Superior temporal gyrus (tissue), 1 donor: Measurements from ENCODE around the gene MEF2A.

ENCODE experiments used
- DNase-seq: peaks from one replicate; pipeline ENCODE4 v3.0.0-alpha.2; 2016; ENCODE audit errors: extremely low spot score

The MEF2A gene

DNA sequence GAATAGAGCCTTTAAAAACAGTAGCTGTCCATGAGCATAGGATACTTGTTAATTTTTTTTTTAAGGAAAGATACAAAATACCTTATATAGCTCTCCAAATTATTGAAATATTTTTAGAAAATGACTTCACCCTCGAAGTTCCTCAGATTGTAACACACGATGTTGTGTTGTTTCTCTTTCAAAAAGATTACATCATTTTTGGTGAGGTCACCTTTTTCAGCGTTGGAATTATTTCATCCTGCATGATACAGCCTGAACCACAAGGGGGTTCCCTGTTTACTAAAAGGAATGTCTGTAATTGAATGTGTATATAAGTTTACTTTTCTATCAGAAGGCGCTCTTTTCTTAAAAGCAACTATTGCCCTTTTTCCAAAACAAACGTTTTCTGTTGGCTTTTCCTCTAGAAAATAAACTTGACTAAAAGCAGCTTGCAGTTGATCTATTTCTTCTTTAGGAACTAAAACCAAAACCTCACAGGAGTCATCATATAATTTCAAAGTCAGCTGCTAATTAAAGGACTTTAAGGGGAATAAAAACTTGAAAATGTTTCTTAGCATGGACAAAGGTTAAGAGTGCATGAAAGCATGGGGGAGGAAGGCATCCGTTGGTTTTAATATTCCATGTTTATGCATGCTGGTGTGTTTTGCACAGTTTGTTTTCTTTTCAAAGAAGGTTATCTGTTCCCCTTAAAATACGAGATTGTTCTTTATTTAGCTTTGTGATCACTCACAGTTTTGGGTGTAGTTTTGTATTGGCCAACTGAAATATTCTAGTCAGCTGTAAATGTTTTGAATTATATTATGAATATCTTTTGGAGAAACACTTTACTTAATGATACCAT lies 138.0 kb downstream of the MEF2A start:
- DNase-seq: peak; percentile 77

DNA sequence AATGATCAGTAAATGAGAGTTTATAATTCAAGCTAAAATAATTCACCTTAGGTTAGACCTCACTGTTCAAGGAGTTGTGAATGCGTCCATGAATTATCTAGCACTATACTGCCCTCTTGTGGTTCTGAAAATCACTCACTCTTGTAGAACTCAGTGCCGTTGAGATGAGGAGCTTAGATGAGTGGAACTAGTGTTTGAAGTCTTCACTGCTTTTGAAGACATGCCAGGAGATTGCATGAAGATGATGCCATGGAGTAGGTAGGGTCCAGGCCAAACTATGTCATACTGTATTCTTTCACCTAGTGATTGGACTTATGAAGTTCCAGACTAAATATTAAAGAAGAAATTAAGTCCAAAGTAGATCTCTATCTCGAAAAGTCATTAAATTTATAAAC lies 138.7 kb downstream of the MEF2A start:
- peak; percentile 99 for DNase-seq

DNA sequence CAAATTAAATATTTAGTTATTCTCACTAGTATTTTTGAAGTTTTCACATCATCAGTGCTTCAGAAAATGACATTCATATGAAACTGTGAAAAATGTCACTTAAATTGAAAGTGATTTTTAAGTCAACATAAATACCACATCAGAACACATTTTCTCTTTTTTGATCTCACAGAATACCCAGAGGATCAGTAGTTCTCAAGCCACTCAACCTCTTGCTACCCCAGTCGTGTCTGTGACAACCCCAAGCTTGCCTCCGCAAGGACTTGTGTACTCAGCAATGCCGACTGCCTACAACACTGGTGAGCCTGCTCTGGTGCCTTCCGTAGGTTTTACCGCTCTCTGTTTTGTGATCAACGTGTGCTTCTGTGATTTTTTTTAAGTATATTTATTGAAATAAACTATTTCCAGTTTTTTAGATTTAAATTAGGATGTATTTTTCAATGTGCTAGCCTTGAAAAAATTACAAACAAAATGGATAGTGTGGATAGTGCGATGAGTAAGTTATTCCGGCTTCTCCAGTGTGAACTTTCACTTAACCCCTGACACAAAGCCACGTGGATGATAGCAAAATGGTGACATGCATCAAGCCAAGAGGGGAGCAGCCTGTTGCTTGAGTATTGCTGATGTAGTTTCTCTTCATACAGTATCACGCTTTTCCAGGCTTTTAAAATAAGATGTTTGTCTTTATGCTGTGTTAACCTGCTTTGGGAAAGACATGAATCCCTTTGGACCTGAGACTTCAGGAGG lies 140.9 kb downstream of the MEF2A start:
- DNase-seq: no peak

DNA sequence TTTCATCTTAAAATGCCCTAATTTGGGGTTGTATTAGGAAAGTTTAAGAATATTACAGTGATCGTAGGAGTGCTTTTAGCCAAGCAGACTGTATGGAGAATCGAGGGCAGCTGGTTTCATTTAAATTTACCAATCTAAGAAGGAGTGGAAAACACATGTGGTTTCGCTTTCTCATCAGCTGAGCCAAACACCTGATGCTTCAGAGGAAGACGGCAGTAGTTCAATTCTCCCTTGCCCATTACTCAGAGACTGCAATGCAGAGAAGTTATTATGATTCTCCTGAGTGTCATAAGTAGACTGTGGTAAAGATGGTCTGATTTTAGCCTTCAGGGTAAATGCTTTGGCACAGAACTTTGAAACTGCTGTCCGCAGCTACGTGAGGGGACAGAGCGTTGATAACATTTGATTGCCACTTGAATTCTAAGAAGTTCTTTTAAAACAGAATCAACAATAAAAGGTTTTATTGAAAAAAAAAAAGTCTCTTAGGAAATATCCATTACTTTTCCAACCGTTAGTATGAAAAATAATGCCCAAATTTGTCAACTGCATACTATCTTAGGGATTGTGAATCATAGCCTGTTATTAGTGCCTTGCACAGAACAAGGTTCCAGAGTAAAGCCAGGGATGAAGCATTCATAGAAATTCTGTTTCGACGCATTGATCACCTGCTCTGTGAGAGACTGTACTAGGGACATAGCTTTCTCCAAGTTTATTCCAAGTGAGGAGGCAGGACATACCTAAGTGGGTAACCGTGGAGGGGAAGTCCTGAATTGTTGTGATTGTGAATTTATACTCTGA lies 141.9 kb downstream of the MEF2A start:
- peak; percentile 35 for DNase-seq

DNA sequence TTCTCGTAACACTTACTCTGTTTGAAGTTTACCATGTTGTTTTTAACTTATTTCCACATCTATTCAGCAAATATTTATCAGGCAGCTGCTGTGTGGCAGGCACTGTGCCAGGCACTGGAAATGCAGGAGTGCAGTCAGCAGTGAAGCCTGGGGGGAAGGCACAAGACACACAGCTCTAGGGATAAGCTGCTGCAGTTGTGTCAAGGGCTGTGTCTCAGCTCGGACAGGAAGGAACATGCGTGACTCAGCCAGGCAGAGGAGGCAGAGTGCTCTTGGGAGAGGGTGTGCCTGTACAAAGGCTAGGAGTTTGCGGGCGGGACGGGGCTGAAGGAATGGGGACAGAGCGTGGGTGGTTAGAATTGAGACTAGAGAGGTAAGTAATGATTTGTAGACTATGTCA lies 142.8 kb downstream of the MEF2A start:
- DNase-seq: peak; percentile 35

DNA sequence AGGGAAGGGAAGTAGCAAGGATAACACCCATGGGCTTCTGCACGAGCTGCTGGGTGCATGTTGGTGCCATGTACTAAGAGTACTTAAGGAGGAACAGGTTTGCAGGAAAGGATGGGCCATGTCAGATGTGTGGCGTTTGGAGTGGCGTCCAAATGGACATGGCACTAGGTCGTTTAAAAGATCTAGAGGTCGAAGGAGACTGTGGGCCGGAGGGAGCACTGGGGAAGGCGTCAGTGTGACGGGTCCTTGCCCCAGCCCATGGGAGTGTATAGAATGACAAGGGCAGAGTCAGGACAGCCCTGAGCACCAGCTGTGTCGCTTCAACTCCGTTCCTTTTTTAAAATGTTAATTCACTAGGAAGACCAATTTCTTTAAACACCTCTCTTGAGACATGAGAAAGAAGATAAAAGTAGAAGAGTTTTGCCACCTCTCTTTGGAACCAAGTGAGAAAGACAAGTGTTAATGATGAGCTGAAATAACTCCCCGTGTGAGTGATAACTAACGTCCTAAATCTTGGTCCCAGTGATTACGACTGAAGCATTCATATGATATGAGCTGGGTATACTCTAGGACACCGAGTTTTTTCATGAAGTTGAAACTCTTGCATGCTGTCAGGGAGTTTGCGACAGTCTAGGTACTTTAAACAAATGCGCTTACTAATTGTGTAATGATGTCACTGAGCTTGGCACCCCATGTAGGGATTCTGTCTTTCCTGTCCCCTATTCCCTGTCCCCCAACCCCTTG lies 143.6 kb downstream of the MEF2A start:
- DNase-seq: peak; percentile 35

DNA sequence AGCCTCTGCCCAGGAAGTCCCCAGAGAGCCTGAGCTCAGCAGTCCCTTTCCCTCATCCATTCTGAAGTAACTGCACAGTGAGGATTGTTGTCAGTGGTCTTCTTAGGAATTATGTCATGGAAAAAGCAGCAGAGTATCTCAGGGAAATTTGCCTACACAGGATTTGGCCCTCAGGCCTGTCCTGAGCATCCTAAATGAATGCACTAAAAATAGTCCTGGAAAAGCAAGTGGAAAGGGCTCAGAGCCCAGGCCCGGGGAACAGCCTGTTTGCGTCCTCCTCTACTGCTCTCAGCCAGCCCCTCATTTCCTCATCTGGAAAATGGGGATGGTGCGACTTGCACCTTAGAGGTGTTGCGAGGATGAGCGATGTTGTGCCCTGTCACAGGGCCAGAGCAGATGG lies 145.8 kb downstream of the MEF2A start:
- no peak for DNase-seq

DNA sequence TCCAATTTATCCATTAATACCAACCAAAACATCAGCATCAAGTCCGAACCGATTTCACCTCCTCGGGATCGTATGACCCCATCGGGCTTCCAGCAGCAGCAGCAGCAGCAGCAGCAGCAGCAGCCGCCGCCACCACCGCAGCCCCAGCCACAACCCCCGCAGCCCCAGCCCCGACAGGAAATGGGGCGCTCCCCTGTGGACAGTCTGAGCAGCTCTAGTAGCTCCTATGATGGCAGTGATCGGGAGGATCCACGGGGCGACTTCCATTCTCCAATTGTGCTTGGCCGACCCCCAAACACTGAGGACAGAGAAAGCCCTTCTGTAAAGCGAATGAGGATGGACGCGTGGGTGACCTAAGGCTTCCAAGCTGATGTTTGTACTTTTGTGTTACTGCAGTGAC lies 146.6 kb downstream of the MEF2A start:
- no peak for DNase-seq

DNA sequence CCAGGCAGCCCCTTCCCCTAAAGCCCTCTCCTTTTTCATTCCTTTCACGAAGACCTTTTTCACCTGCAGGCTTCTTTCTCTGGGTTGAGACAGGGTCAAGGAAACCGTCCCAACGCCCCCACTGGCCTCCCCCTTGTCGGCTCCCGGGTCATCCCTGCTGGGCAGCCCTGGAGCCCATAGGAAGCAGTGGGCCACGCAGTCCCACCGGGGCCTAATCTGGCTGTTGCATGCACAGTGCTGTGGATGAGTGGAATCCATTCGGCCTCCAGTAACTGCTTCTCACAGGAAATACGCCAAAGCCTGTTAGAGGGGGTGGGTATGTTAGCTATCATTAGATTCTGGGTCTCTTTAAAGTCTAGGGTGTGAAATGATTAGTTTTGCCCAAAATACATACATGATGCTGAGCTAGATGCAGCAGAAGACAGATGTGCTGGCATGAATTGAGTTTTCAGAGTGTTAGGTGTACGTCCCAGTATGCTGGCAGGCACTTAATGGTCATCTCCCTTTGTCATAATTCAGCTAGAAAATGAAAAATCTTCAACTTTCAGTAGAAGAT lies 150.8 kb downstream of the MEF2A start:
- no peak for DNase-seq

DNA sequence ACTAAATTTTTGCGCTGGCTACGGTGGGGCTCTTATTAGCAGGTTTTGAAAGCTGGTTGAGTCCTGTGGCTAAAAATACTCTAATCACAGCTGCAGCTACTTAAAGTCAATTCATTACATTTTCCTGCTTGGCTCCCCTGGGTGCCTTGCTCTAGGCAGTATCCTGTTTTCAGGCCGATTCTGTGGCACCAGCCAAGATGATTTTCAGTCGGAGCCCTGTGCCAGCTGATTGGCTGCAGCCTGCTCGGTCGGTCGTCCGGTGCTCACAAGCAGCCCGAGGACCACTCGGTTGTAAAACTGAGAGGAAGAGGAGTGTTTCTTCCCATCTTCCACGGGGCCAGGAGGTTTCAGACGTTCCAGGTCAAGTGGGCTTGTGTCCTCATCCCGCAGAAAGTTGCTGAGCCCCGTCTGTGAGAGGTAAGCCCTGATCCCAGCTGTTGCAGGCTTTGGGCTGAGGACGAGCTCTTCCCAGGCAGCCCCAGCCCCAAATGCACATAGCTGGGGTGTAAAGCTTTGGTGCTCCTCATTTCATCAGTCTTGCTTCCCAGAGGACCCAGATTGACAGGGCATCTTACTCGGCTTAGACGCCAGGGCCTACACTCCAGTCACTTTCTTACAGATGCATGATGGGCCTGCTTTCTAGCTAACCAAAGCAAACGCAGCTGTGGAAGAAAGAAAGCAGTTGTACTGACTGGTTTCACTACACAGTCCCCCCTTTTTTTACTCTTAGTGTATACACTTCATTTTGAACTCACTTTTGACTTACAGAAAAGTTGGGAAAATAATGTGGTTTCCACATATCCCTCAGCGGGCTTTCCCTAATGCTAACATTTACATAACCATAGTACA lies 151.6 kb downstream of the MEF2A start:
- no peak for DNase-seq

DNA sequence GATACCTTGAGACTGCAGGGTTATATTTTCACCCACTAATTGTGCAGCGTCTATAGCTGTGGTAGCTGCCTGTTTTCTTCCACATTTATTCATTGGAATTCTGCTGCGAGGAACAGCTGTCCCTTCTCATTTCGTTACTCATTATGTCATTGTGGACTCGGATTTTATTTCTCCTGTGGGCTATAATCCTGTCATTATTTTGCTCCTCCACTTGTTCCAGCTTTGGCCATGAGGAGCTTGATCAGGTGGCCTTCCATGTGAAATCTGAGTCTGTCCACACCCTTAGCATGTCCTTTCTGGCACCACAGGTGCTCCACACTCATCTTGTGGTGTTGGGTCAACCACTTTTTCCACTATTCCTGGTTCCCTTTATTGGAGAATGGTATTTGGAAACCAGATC lies 152.6 kb downstream of the MEF2A start:
- no peak for DNase-seq

DNA sequence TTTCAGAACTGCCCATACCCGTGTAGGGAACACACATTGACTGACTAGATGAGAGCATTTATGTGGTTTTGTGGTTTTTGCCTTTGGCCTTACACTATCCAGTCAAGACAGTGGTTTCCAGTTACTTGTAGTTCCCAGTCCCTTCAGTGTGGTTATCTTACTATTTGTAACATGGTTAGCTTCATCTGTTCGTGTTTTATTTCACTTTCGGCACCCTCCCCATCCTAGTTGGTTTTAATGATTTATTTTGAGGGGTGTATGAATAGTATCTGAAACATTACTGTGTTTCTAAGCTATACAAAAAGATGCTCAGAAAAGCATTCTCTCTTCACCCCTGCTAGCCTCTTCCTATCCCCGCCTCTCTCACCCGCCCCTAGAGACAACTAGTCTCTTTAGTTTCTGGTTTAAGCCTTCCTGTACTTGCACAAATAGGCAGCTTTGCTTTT lies 153.3 kb downstream of the MEF2A start:
- no peak for DNase-seq

DNA sequence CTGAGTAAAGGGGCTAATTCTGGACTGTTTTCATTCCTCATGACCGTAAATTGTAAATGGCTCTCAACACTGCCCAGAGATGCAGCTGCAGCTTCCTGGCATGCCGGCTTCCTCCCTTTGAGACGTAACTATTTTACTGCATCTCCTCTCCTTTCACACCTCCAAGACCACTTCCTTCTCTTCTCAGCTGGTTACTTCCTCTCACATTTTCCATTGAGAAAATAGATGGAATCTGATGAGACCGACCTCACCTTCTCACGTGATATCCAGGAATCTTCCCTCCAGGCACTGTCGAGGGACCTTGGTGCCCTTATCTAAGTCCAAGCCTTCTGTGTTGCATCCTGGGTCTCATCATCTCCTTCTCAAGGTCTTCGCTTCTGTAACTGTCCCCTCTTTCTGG lies 154.7 kb downstream of the MEF2A start:
- no peak for DNase-seq

DNA sequence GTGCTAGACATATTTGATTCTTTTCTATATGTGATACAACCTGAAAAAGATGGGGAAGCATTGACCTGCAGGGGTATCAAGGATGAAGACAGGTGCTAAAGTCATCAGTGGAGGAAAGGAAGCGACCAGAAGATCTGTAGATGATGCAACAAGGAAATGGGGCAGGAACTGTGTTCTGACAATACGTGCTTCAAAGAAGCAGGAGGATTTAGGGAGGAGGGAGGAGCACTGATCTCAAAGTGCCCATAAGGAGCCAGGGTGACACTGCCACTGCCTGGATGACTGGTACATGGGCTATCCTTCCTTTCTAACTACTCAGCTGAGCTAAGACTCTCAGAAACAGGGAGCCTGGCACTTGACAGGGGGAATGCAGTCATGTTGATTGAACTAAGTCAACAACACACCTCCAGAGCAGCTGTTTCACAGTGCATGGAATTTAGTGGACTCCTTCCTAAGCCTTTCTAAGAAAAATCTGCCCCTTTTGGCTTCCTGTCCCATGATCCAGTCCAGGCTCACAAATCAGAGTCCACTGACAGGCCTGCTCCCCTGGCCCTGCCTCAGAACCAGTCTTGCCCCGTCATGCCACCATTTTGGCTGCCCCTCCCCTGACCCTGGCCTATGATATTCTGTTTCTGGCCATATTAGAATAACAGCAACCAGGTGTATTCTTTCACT lies 155.5 kb downstream of the MEF2A start:
- no peak for DNase-seq

DNA sequence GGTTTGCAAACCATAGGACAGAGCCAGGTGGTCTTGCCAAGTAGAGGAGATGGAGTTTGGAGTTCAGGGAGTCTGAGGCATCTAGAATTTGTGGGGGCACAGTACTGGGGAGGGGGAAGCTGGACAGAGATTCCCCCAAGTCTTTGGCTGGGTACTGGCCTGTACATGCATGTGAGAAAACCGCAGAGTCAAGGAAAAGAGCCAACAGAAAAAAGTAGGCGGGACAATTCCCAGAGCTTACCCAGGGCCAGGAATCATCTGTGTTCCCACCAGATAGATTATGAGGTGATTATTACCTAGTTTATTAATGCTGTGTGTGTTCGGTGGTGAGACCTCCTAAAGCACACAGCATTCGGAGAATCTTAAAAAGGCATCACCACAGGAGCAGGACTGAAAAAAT lies 156.1 kb downstream of the MEF2A start:
- DNase-seq: no peak

DNA sequence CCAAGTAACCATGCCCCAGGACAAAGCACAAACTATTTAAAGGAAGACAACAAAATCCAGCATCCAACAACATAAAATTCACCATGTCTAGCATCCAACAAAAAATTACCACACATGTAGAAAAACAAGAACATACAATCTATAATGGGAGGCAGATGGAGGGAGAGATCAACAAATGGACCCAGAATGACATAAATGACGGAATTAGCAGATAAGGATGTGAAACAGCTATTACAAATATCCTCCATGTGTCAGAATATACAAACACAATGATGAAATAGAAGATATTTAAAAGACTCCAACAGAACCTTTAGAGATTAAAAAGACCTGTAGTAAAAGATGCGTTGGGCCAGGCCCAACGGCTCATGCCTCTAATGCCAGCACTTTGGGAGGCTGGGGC lies 156.6 kb downstream of the MEF2A start:
- DNase-seq: no peak

DNA sequence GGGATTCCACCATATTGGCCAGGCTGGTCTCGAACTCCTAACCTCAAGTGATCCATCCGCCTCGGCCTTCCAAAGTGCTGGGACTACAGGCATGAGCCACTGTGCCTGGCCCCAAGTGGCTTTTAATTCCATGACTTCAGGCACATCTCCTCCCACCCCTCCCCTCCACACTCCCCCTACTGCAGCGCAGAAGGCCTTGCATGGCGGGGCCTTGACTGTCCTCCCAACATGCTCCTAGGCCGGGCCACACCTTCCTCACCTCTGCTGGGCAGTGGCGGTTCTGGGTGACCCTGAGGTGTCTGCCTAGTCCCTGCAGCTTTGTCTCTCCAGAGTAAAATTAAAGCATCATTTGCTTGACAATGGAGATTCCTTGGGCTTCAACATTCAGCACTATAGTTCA lies 160.5 kb downstream of the MEF2A start:
- DNase-seq: no peak

DNA sequence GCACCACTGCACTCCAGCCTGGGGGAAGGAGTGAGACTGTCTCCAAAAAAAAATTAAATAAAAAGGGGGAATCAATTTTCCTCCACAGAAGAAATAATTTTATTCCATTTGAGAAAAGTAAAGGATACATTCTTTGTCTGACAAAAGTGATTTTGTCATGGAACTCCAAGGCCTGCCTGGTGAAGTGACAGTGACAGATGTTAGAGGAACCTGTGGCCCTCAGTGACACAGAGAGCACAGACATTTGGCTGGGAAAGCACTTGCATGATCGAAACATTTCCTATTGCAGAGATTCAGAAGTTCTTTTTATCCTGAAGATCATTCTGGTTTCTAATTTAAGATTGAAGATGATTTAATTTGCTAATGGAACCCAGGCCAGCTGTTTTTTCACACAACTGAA lies 161.5 kb downstream of the MEF2A start:
- no peak for DNase-seq

DNA sequence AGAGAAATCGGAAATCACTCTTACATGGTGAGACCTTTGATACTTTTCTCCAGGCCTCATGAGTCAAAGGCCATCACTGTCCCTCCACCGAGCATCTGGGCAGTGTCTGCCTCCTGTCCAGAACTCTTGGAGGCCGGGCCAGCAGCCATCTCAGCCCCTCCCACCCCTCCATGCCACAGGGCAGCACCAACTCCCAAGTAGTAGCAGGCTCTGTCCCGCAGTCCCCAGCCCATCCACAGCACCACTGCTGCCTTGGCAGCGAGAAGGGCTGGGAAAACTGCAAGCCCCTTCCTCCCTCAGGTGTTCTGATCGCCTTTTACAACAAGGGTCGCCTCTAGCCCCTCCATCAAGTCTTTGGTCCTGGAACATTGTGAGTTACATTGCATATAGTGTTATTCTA lies 161.9 kb downstream of the MEF2A start:
- no peak for DNase-seq

DNA sequence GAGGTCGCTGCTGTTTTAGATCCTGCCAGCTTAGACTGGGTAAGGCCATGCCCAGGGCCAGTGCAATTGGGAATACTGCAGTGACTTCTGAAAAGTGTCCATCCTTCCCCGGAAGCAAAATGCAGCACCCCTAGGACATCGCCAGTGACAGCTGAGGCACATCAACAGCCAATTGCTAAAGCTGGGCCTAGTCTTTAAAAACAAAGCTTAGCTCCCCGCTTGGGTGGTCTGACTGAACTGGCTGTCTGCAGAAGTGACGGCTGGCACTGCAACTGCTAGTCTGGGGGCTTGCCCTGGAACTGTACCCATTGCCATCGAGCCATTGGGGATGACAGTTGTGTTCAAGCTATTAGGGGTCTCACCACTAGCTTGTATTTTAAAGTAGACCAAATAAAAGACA lies 163.1 kb downstream of the MEF2A start:
- DNase-seq: no peak
